ENCODE data around the gene NXF1. TPM values are rescaled to one million over a fixed set of nuclear protein-coding genes. Genes with fewer than 3 reads are reported as not detected.

Gene NXF1
- polyA plus RNA-seq, 1 donor (not counting 4 experiments of a cell fraction or from before 2014, with no cell fraction given) = 25.3 TPM

DNA sequence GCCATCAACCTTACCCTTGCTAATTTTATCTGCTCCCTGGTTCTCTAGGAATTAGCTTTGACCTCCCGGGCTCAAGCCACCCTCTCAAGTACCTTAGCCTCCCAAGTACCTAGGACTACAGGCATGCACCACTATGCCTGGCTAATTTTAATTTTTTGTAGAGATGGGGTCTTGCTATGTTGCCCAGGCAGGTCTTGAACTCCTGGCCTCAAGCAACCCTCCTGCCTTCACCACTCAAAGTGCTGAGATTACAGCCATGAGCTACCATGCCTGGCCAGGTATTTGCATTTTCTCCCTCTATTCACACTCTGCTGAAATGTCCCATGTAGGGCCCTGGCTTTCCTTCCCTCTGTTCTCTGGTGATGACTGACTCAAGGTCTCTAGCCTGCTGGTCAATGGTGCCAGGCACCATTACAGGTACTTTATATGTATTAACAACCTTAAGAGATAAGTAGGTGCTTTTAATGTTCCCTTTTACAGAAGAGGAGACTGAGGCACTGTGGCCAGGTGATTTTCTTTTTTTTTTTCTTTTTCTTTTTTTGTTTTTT is 42.6 kb upstream of the NXF1 start:
- Histone ChIP-seq H3K9me3 (ENCODE audit: control insufficient read depth, low read depth, low read length) (no peaks in the 10 kb centered on the region), H3K9ac (ENCODE audit: control insufficient read depth, extremely low read depth, insufficient read depth, low read length) (no peak overlapping the region), H3K9me1 (ENCODE audit: control insufficient read depth, extremely low read depth, insufficient read depth, low read length) (no peaks in the 10 kb centered on the region), H3K4me3 (ENCODE audit: control insufficient read depth in 2 of 3, extremely low read depth in 1 of 3, insufficient read depth in 2 of 3, low read depth in 1 of 3, low read length in 3 of 3) (no peak overlapping the region), H3K36me3 (ENCODE audit: control insufficient read depth in 2 of 2, extremely low read depth in 1 of 2, insufficient read depth in 2 of 2, low read length in 2 of 2) (peaks cover 12 to 13% of the 10 kb centered on the region in 2 experiments), H3K79me2 (ENCODE audit: control insufficient read depth, insufficient read depth, low read length) (no peaks in the 10 kb centered on the region), H3K4me2 (ENCODE audit: control insufficient read depth, extremely low read depth, insufficient read depth, low read depth, low read length) (no peak overlapping the region), H2AFZ (ENCODE audit: control insufficient read depth, low read length) (no peak overlapping the region), H3K4me1 (ENCODE audit: control insufficient read depth, extremely low read depth, insufficient read depth, low read length) (peaks cover 3% of the 10 kb centered on the region), H3K27me3 (ENCODE audit: control insufficient read depth, extremely low read depth, insufficient read depth, low read length) (no peaks in the 10 kb centered on the region), H4K20me1 (ENCODE audit: control insufficient read depth, extremely low read depth, insufficient read depth, low read length) (peaks cover 11% of the 10 kb centered on the region), H3K27ac (ENCODE audit: control insufficient read depth, insufficient read depth, low read length) (no peak overlapping the region)
- FAIRE-seq (no peak), DNase-seq (ENCODE audit: low read depth, low spot score) (no peak)
- dilution Hi-C loops (cut with MboI; ENCODE audit: extremely low pct_ligation_motif_present, low sequenced_read_pairs) = no loop called here
- TF ChIP-seq EZH2 (IDR thresholded peaks at IDR 0.05; ENCODE audit: low read length) = no peak
- TF ChIP-seq, protein P1, sequence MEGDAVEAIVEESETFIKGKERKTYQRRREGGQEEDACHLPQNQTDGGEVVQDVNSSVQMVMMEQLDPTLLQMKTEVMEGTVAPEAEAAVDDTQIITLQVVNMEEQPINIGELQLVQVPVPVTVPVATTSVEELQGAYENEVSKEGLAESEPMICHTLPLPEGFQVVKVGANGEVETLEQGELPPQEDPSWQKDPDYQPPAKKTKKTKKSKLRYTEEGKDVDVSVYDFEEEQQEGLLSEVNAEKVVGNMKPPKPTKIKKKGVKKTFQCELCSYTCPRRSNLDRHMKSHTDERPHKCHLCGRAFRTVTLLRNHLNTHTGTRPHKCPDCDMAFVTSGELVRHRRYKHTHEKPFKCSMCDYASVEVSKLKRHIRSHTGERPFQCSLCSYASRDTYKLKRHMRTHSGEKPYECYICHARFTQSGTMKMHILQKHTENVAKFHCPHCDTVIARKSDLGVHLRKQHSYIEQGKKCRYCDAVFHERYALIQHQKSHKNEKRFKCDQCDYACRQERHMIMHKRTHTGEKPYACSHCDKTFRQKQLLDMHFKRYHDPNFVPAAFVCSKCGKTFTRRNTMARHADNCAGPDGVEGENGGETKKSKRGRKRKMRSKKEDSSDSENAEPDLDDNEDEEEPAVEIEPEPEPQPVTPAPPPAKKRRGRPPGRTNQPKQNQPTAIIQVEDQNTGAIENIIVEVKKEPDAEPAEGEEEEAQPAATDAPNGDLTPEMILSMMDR (optimal IDR thresholded peaks at IDR 0.05 in 1 of 3, IDR thresholded peaks at IDR 0.05 in 1 of 3, conservative IDR thresholded peaks at IDR 0.05 in 1 of 3; ENCODE audit: extremely low read depth in 1 of 3, insufficient read depth in 2 of 3, low read length in 3 of 3) = no peak

DNA sequence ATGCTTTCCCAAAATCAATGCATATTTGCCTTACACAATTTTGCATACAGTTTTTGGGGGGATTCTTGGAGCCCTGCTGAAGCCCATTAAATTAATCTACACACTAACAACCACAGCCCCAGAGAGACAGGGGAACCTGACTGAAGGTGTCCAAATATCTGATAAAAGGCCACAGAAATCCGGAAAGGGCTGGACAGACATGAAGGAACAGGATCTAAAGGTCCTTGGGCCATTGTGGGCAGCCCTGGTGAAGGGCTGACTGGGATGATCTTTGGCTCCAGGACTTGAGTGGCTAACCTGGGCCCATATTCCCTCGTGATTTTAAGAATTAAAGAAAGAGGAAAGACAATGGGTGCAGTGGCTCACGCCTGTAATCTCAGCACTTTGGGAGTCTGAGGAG is 40.9 kb upstream of the NXF1 start:
- H3K36me3 ChIP-seq (ENCODE audit: control insufficient read depth in 2 of 2, extremely low read depth in 1 of 2, insufficient read depth in 2 of 2, low read length in 2 of 2) = no peaks in the 10 kb centered on the region
- dilution Hi-C loops (cut with MboI; ENCODE audit: extremely low pct_ligation_motif_present, low sequenced_read_pairs) = no loop called here

More for the DNA sequence above, 40.9 kb upstream of the NXF1 start:
- no peak overlapping the region for H3K27ac ChIP-seq (ENCODE audit: control insufficient read depth, insufficient read depth, low read length)
- TF ChIP-seq, protein P1 (optimal IDR thresholded peaks at IDR 0.05 in 1 of 3, IDR thresholded peaks at IDR 0.05 in 1 of 3, conservative IDR thresholded peaks at IDR 0.05 in 1 of 3; ENCODE audit: extremely low read depth in 1 of 3, insufficient read depth in 2 of 3, low read length in 3 of 3) = no peak
- TF ChIP-seq EZH2 (IDR thresholded peaks at IDR 0.05; ENCODE audit: low read length) = no peak
- DNase-seq (ENCODE audit: low read depth, low spot score) (no peak), FAIRE-seq (no peak)
- no peaks in the 10 kb centered on the region for H3K27me3 ChIP-seq (ENCODE audit: control insufficient read depth, extremely low read depth, insufficient read depth, low read length)
- H3K79me2 ChIP-seq (ENCODE audit: control insufficient read depth, insufficient read depth, low read length) = no peaks in the 10 kb centered on the region
- H3K9me1 ChIP-seq (ENCODE audit: control insufficient read depth, extremely low read depth, insufficient read depth, low read length) = no peaks in the 10 kb centered on the region
- H4K20me1 ChIP-seq (ENCODE audit: control insufficient read depth, extremely low read depth, insufficient read depth, low read length) = no peaks in the 10 kb centered on the region
- no peak overlapping the region for H3K9ac ChIP-seq (ENCODE audit: control insufficient read depth, extremely low read depth, insufficient read depth, low read length)
- H3K4me2 ChIP-seq (ENCODE audit: control insufficient read depth, extremely low read depth, insufficient read depth, low read depth, low read length) = no peak overlapping the region
- H2AFZ ChIP-seq (ENCODE audit: control insufficient read depth, low read length) = no peak overlapping the region
- no peak overlapping the region for H3K4me3 ChIP-seq (ENCODE audit: control insufficient read depth in 2 of 3, extremely low read depth in 1 of 3, insufficient read depth in 2 of 3, low read depth in 1 of 3, low read length in 3 of 3)
- H3K4me1 ChIP-seq (ENCODE audit: control insufficient read depth, extremely low read depth, insufficient read depth, low read length) = peaks cover 12% of the 10 kb centered on the region
- no peaks in the 10 kb centered on the region for H3K9me3 ChIP-seq (ENCODE audit: control insufficient read depth, low read depth, low read length)
